Thyroid gland (tissue), 4 donors: ENCODE results near the gene ATP2A2. TPM values are rescaled to one million over a fixed set of nuclear protein-coding genes. Genes with fewer than 3 reads are reported as not detected.

Experiments used
- DNase-seq, 2 donors: peaks; one replicate each; pipeline ENCODE4 v3.0.0-alpha.2; 2019
- H3K27ac ChIP-seq, 3 donors: fragments of 200-600 bp; sonication (generic); 1 replicate in 2 of 3; 2 replicates in 1 of 3; pipeline ENCODE4 v1.5.1; 2016 to 2019; ENCODE audit warnings: mild to moderate bottlenecking in 1 of 3, moderate library complexity in 1 of 3
- H3K27me3 ChIP-seq: fragments of 200-600 bp; sonication (generic); one replicate; pipeline ENCODE4 v1.5.1; 2019
- H3K36me3 ChIP-seq, 2 donors: fragments of 200-600 bp; sonication (generic); one replicate each; pipeline ENCODE4 v1.5.1; 2016 to 2019
- H3K4me1 ChIP-seq, 2 donors: fragments of 200-600 bp; sonication (generic); one replicate each; pipeline ENCODE4 v1.5.1; 2017 to 2019
- H3K4me3 ChIP-seq, 3 donors: fragments of 200-600 bp; sonication (generic); replicated peaks in 1 of 3; 1 replicate in 2 of 3; 2 replicates in 1 of 3; pipeline ENCODE4 v1.5.1; 2016; ENCODE audit warnings: mild to moderate bottlenecking in 1 of 3
- H3K9me3 ChIP-seq: fragments of 200-600 bp; sonication (generic); one replicate; pipeline ENCODE4 v1.5.1; 2017
- POLR2A ChIP-seq, 2 donors: fragments of 450-650 bp; IDR thresholded peaks; one replicate each; pipeline ENCODE4 v1.6.1; 2017; ENCODE audit warnings: antibody characterized with exemption in 2 of 2, mild to moderate bottlenecking in 2 of 2, moderate library complexity in 1 of 2
- WGBS, 2 donors: methylation state at CpG; one replicate each; pipeline ENCODE4 v1.1.5; 2017; 5-methylcytosine and 5-hydroxymethylcytosine counted together
- intact Hi-C: fragments of 100-400 bp; cut with DNase I; formaldehyde crosslinking; loops from one replicate; pipeline ENCODE4 v1.15.1; 2023
- total RNA-seq, 4 donors: library from RNA; depleted of rRNA; stranded (reverse); fragments of >200 nt; gene quantifications; one replicate each; pipeline ENCODE4 v1.2.3, GENCODE V29; 2016
- TF ChIP-seq, protein P1 (sequence below), 6 experiments: fragments of 200-600 bp in 3 of 6; fragments of 450-650 bp in 3 of 6; sonication (generic) in 3 of 6; IDR thresholded peaks; one replicate each; pipeline ENCODE4 v1.5.1; 2016 to 2019; ENCODE audit warnings: antibody characterized with exemption in 6 of 6, mild to moderate bottlenecking in 2 of 6, inconsistent platforms in 1 of 6, moderate library complexity in 1 of 6

The ATP2A2 gene
- total RNA-seq, 4 donors from 2014 or later = 126 to 220 (median 174) TPM

DNA sequence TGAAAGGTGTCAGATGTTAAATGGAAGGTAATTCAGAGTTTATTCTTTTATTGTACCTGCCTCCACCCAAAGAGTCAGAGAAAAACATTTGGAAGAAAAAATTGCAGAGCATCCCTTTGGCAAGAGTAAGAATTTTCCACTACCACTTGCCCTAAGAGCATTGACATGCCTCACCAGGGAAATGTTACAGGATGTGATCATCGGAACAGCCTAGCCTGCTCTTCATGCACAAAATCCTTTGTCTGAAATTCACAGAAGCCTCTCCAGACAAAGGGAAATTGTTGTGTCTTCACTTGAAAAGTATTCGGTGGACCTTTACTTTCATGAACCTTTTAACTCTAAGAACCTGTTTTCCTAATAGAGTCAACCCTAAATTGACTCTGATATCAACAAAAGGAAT is 36.9 kb downstream of the ATP2A2 start:
- TF ChIP-seq POLR2A (IDR thresholded peaks at IDR 0.05) = no peak
- TF ChIP-seq, protein P1, sequence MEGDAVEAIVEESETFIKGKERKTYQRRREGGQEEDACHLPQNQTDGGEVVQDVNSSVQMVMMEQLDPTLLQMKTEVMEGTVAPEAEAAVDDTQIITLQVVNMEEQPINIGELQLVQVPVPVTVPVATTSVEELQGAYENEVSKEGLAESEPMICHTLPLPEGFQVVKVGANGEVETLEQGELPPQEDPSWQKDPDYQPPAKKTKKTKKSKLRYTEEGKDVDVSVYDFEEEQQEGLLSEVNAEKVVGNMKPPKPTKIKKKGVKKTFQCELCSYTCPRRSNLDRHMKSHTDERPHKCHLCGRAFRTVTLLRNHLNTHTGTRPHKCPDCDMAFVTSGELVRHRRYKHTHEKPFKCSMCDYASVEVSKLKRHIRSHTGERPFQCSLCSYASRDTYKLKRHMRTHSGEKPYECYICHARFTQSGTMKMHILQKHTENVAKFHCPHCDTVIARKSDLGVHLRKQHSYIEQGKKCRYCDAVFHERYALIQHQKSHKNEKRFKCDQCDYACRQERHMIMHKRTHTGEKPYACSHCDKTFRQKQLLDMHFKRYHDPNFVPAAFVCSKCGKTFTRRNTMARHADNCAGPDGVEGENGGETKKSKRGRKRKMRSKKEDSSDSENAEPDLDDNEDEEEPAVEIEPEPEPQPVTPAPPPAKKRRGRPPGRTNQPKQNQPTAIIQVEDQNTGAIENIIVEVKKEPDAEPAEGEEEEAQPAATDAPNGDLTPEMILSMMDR (IDR thresholded peaks at IDR 0.05) = no peak
- DNase-seq = no peak
- WGBS, 2 donors = 66 to 69% methylated on average over 2 of the region's 2 CpGs
- intact Hi-C loops = no loop called here
- H3K9me3 ChIP-seq = no peaks in the 10 kb centered on the region
- no peaks in the 10 kb centered on the region for H3K27me3 ChIP-seq
- peaks cover 2 to 9% of the 10 kb centered on the region in 2 donors for H3K36me3 ChIP-seq
- no peak overlapping the region for H3K4me3 ChIP-seq
- no peak overlapping the region for H3K27ac ChIP-seq
- H3K4me1 ChIP-seq = peaks cover 4 to 11% of the 10 kb centered on the region in 2 donors

DNA sequence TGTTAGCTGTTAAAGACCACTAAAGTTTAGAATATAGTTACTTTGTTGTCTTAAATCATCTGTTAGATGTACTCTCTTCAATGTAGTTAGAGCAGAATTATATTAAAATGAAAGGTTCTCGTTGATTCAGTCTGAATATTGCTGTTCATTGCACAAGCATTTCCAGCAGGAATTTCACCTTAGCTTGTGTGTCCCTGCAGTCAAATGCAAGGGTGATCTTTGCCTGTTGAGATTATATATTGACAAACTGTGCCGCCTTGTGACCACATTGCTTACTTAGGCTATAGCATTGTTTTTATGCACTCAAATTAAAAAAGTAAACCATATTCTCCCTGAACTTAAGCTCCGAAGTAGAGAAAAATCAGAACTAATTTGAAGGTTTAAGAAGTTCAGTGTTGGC is 39.5 kb downstream of the ATP2A2 start:
- WGBS, 2 donors = 91 to 94% methylated on average over 3 of the region's 3 CpGs
- H3K4me1 ChIP-seq = peaks cover 4 to 10% of the 10 kb centered on the region in 2 donors
- no peak overlapping the region for H3K27ac ChIP-seq
- TF ChIP-seq POLR2A (IDR thresholded peaks at IDR 0.05) = no peak
- TF ChIP-seq, protein P1 (IDR thresholded peaks at IDR 0.05) = no peak
- intact Hi-C loops = no loop called here
- no peaks in the 10 kb centered on the region for H3K9me3 ChIP-seq
- no peaks in the 10 kb centered on the region for H3K27me3 ChIP-seq
- peaks cover 24 to 29% of the 10 kb centered on the region in 2 donors for H3K36me3 ChIP-seq
- no peak overlapping the region for H3K4me3 ChIP-seq
- no peak for DNase-seq

GRCh38 chr12:110329710-110330109 is 48.7 kb downstream of the ATP2A2 start:
- peaks cover 63 to 76% of the 10 kb centered on the region in 2 donors for H3K36me3 ChIP-seq
- peaks cover 0 to 5% of the 10 kb centered on the region in 2 donors for H3K4me1 ChIP-seq
- no peaks in the 10 kb centered on the region for H3K9me3 ChIP-seq
- no peaks in the 10 kb centered on the region for H3K27me3 ChIP-seq
- H3K4me3 ChIP-seq = no peak overlapping the region
- no peak for TF ChIP-seq POLR2A (IDR thresholded peaks at IDR 0.05)
- TF ChIP-seq, protein P1 (IDR thresholded peaks at IDR 0.05) = no peak
- DNase-seq = no peak
- intact Hi-C loops = no loop called here
- 94 to 96% methylated on average over 4 of the region's 4 CpGs for WGBS, 2 donors
- no peak overlapping the region for H3K27ac ChIP-seq

- peak overlapping the region in 1 of 3 donors; percentile 3 for H3K27ac ChIP-seq
- no peak overlapping the region for H3K4me3 ChIP-seq
- intact Hi-C loops = no loop called here
- peaks cover 0 to 5% of the 10 kb centered on the region in 2 donors for H3K4me1 ChIP-seq
- no peak for TF ChIP-seq POLR2A (IDR thresholded peaks at IDR 0.05)
- TF ChIP-seq, protein P1 (IDR thresholded peaks at IDR 0.05) = no peak
- 78 to 87% methylated on average over 3 of the region's 3 CpGs for WGBS, 2 donors
- H3K36me3 ChIP-seq = peaks cover 66 to 76% of the 10 kb centered on the region in 2 donors
- no peaks in the 10 kb centered on the region for H3K9me3 ChIP-seq
- no peaks in the 10 kb centered on the region for H3K27me3 ChIP-seq
- no peak for DNase-seq
Measured at GRCh38 chr12:110330124-110330523, 49.1 kb downstream of the ATP2A2 start.

- H3K27ac ChIP-seq = peak overlapping the region in 1 of 3 donors; percentile 3
Measured at GRCh38 chr12:110330544-110330943, 49.5 kb downstream of the ATP2A2 start.

More at GRCh38 chr12:110330544-110330943, 49.5 kb downstream of the ATP2A2 start:
- Histone ChIP-seq H3K9me3 (no peaks in the 10 kb centered on the region), H3K4me1 (peaks cover 0 to 5% of the 10 kb centered on the region in 2 donors), H3K27me3 (no peaks in the 10 kb centered on the region), H3K36me3 (peaks cover 67 to 76% of the 10 kb centered on the region in 2 donors), H3K4me3 (no peak overlapping the region)
- intact Hi-C loops = no loop called here
- DNase-seq = no peak
- TF ChIP-seq, protein P1 (IDR thresholded peaks at IDR 0.05) = no peak
- TF ChIP-seq POLR2A (IDR thresholded peaks at IDR 0.05) = no peak
